ENCODE measurements around the gene PROS1. TPM values are rescaled to one million over a fixed set of nuclear protein-coding genes. Genes with fewer than 3 reads are reported as not detected.
A peak's percentile ranks its signal among the peaks of the same experiment; 100 is the strongest.

Gene PROS1
- polyA plus RNA-seq (2014; cell fraction: cytosol; rRNA removed) = 10.2 and 11.0 TPM in 2 replicates
- polyA plus RNA-seq (2014; cell fraction: nucleus; rRNA removed) = 6.4 and 10.7 TPM in 2 replicates

DNA sequence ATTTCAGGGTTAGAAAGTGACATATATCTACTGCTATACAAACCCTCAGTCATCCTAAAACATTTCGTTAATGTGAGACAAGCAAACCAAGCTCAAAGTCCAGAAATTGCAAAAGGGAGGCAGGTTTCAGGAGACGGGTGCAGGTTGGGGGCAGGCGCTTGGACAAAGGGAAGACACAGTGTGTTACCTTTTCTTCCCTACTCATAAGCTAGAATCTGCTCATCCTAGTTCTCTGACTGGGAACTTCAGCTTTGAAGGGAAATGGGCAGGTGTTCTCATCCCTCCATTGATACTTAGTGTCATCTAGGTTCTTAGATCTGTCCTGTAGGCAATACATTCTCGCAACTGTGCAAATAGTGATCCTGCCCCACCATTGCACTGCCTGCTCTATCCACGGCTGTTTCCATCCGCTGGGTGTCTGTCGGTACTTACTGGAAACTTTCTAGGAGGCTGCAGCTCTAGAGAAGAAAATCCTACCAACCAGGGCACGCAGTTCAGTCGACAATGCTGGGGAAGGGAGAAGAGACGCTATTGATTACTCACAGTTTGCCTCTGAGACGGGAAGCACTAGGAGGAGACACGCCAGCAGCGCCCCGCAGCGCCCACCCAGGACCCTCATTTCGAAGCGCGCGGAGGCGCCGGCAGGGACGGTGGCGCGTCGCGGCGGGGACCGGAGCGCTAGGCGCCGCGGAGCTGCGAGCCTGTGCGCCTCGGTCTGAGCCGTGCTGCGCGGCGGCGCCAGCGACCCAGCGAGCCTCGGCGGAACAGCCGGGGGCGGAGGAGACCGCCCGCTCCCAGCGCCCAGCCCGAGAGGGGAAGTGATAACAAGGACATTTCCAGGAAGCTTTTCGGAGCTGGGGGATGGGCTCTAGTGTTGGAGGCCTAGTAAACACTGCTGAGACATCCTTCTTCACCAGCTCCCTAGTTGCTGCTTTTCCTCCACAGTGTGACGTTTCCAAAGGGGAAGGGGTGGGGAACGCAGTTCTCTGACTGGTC, at the start of gene PROS1:
Gene PROS1, minus strand, starts transcription at position 766 of the 996 bp plus-strand sequence. Its CDS starts 147 bp downstream, at position 619.
- DNase-seq (ENCODE audit: low spot score) = peak; percentile 83

GRCh38 chr3:94020293-94020692, 46.6 kb upstream of the PROS1 start:
- no peak for DNase-seq (ENCODE audit: low spot score)

DNA sequence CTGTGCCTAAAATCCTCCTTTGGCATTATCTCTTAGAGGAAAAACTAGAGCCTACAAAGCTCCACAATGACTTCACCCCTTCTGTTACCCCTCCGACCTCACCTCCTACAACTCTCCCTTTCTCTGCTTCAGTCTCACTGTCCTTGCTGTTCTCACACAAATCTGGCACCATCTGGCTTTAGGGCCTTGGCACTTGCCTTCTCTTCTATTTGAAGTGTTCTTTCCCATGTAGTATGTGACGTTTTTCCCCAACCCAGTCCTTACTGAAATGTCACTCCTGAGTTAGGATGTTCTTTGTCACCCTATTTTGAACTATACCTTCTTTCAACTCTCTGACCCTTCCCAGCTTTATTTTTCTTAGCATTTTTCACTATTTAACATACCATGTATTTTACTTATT, 46.0 kb upstream of the PROS1 start:
- no peak for DNase-seq (ENCODE audit: low spot score)

GRCh38 chr3:94015025-94015424, 41.3 kb upstream of the PROS1 start:
- DNase-seq (ENCODE audit: low spot score) = no peak

- DNase-seq (ENCODE audit: low spot score) = no peak
These were observed 38.5 kb upstream of the PROS1 start for GRCh38 chr3:94012185-94012584.

GRCh38 chr3:94011233-94011711, 37.6 kb upstream of the PROS1 start:
- no peak for DNase-seq (ENCODE audit: low spot score)

- peak; percentile 53 for DNase-seq (ENCODE audit: low spot score)
These were observed 35.9 kb upstream of the PROS1 start for GRCh38 chr3:94009608-94010007.

- DNase-seq (ENCODE audit: low spot score) = no peak
These were observed 34.6 kb upstream of the PROS1 start for GRCh38 chr3:94008253-94008652.

DNA sequence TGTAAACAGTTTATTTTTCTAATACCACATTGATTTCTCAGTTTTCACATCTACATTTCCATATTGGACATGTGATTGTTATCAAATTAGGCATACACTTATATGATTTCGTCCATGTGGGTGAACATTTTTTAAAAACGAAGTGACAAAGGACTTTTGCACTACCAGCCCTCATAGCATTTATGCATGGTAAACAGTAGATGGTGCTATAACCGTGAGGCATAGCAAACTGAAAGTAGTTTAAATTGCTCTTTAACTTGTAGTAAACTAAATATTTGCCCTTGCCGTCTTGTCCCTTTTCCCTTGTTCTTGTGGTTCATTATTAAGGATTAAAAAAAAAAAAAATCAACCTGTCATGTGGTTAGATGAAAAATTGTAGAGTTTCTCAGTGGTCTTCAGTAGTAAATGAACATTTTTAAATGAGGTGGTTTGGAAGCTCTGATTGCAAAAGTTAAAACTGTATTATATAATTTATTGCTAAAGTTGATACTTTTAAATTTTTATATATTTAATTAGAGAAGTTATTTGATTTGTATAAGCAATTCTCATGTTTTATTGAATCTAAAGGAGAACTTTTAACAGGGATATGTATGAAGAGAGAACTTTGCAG, 30.7 kb upstream of the PROS1 start:
- peak; percentile 34 for DNase-seq (ENCODE audit: low spot score)

GRCh38 chr3:94001827-94002495, 28.3 kb upstream of the PROS1 start:
- DNase-seq (ENCODE audit: low spot score) = no peak

DNA sequence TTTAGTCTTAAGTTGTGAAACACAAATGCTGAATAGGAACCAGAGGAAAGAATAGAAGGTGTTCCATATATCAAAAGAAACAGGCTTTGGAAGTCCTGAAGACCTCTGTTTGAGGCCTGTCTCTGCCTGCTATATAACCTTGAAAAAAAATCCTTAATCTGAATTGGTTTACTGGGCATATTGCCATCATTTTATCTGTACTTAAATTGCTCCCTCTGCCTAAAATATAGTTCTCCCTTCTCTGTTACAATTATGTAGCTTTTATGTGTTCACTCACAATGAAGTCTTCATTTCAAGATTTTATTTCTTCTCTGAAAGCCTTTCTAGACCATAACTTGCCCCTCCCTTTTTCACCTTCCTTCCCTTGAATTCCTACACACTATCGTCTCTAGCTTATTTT, 27.5 kb upstream of the PROS1 start:
- no peak for DNase-seq (ENCODE audit: low spot score)

DNA sequence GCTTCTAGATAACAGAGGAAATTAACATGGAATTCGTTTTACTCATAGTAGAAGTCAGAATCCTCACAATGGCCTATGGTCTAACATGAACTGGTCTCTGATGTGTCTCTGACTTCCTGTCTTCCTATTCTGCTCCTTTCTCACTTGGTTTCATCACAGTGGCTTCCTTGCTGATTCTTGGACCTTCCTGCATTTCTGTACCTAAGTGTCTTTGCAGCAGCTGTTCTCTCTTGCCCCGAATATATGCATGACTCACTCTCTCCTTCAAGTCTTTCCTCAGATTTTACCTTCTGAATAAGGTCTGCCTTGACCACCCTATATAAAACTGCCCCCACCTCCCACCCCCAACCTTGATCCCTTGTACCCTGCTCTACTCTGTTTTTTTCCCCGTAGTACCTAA, 20.4 kb upstream of the PROS1 start:
- DNase-seq (ENCODE audit: low spot score) = no peak

- DNase-seq (ENCODE audit: low spot score) = no peak
These were observed 18.5 kb upstream of the PROS1 start for GRCh38 chr3:93992207-93992606.

- no peak for DNase-seq (ENCODE audit: low spot score)
These were observed 17.9 kb upstream of the PROS1 start for GRCh38 chr3:93991631-93992030.

GRCh38 chr3:93989241-93989640, 15.5 kb upstream of the PROS1 start:
- no peak for DNase-seq (ENCODE audit: low spot score)

DNA sequence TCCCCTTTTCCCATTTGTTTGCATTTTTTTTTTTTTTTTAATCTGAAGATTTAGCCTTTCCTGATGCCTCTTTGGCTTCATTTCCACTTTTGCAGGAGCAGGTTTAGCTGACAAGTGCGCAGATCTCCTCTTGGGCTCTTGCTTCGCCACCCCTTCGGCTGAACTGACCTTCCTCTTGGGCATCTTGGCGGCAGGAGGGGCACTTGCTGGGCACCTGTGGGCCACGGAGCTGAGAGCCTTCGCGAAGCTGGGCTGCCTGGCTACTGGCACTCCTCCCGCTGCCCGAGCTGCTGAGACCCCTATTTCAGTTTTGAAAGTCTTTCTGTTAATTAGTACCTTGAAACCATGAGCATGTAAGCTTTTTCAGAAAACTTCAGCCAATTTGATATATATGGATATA, 15.1 kb upstream of the PROS1 start:
- DNase-seq (ENCODE audit: low spot score) = no peak

DNA sequence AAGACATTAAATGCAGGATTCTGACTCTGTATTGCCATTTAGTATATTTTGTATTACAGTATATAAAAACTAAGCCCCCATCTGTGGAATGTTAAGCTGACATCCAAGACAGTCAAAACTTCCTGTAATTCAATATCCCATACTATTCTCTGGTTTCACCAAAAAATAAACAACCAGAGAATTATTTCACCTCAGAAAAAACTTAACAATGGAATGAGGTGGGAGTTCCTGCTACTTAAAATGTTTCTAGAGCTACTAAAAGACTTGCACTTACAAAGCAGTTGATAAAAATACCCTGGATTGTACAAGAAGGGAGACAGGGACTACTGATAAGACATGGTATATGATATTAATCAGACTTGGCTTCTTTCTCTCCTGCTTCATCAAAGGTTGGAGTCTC, 14.6 kb upstream of the PROS1 start:
- no peak for DNase-seq (ENCODE audit: low spot score)

DNA sequence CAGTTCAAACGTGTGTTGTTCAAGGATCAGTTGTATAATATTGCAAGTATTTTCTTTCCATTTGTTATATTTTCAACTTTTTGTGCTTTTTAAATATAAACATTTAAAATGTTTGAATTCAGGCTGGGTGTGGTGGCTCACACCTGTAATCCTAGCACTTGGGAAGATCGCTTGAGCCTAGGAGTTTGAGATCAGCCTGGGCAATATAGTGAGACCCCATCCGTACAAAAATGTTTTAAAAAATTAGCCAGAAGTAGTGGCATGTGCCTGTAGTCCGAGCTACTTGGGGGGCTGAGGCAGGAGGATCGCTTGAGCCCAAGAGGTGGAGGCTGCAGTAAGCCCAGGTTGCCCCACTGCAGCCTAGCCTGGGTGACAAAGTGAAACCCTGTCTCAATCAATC, 10.9 kb upstream of the PROS1 start:
- DNase-seq (ENCODE audit: low spot score) = no peak

- no peak for DNase-seq (ENCODE audit: low spot score)
These were observed 9.7 kb upstream of the PROS1 start for GRCh38 chr3:93983408-93983807.

DNA sequence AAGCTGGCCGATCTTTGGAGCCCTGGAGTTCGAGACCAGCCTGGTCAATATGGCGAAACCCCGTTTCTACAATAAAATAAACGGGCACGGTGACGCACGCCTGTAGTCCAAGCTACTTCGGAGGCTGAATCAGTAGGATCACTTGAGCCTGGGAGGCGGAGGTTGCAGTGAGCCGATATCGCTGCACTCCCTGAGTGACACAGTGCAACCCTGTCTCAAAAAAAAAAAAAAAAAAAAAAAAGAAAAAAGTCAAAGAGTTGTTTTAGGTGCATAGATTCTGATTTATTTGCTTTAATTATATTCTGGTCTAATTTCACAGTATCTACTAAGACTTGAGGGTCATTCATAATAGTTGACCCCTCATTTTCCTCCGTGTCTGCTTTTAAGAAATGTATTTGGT, 8.0 kb upstream of the PROS1 start:
- peak; percentile 32 for DNase-seq (ENCODE audit: low spot score)

DNA sequence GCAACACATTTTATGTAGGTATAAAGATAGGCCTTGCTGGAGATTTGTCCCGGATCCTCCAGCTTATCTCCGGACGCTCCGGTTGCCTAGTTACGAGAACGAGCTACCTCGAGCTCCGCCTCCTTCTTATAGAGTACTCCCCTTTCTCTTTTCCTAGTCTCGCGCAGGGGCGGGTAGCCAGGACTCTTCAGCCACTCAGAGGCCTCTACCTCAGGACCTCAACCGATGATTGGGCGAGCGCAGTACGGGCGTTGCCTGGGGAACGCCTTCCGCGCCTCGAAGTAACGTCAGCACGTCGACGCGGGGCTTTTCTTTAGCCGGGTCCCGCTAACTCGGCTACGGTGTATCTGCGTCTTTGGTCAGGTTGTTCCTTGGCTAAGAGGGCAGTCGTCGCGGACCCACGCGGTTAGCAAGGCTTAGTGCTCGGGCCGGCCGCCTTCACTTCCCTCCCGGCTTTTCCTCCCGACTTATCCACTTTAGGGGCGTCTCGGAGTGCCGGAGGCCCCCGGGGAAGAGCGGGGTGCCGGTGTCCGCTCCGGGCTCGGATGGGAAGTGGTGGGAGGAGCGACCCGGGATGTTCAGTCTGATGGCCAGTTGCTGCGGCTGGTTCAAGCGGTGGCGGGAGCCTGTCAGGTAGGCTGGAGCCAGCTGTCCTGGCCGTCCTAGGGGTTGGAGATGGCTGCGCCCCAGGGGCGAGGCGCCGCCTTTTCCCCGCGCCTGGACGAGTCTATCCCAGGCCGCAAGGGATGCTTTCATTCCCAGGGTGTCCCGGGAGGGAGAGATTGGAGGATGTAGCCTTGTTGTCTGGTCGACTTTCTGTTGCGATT, 6.4 kb upstream of the PROS1 start, which contains the start of gene ARL13B:
Gene ARL13B, plus strand, starts transcription at position 306 of the 827 bp plus-strand sequence. Its CDS starts 269 bp downstream, at position 575.
- peak; percentile 99 for DNase-seq (ENCODE audit: low spot score)

Measured in SK-N-DZ (cell line).